GM23248 (cell line): ENCODE data around the gene SPATS2L.

Experiments
- EZH2 ChIP-seq: fragments of 200-600 bp; sonication (generic); IDR thresholded peaks from 2 replicates; pipeline ENCODE4 v1.6.1; 2018; ENCODE audit warnings: antibody characterized with exemption, mild to moderate bottlenecking; ENCODE audit not compliant: insufficient read depth, poor library complexity, severe bottlenecking
- EZH2phosphoT487 ChIP-seq: fragments of 200-600 bp; sonication (generic); IDR thresholded peaks from 2 replicates; pipeline ENCODE4 v1.6.1; 2018; ENCODE audit warnings: antibody characterized with exemption, moderate library complexity, mild to moderate bottlenecking, low read depth; ENCODE audit not compliant: insufficient read depth

DNA sequence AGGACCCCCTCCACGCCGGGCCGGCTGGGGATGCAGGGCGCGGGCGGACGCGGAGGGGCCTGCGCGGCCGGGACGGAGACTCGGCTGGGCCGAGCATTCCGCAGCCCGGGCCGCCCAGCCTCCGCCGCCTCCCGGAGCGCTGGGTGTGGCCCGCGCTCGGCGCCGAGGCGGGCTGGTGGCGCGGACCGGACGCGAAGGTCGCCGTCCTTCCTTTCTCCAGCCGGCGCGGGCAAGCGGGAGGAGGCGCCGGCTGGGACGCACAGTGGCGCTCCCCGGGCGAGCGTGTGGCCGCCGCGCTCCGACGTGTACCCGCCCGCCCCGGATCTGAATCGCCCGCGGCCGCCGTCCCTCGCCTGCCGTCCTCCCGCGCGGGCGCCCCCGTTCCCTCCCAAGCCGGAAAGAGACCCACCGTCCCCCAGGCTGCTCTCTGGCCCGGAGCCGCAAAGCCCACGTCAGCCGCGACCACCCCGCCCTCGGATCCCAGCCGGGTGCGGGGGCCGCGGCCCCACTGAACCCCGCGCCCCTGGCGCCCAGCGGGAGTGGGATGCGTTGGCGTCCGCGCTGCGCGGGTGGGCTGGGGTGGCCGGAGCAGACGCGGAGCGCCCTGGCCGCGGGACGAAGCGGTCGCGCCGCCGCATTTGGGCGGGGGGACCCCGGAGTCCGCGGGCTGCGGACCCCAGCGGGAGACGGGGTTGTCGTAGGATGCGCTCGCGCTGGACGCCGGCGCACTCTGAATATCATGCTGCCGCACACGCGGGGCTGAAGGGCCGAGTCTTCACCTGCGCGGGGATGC, 634 bp downstream of the SPATS2L start:
- TF ChIP-seq EZH2 = no peak
- TF ChIP-seq EZH2phosphoT487 = no peak
